DND-41 (cell line): Measurements from ENCODE around the gene HILPDA.

Experiments used
- ATAC-seq: fragments of 200-7000 bp; cut with Tn5 transposase; 3 replicates; pipeline ENCODE4 v1.9.1; 2021; ENCODE audit warnings: low read depth; ENCODE audit not compliant: insufficient read depth
- DNase-seq: peaks from one replicate; pipeline ENCODE4 v3.0.0-alpha.2; 2020
- H2AFZ ChIP-seq: 2 replicates; pipeline ENCODE4 v1.6.0; 2012; ENCODE audit warnings: low read depth, low read length
- H3K27ac ChIP-seq: 2 replicates; pipeline ENCODE4 v1.5.1; 2012; ENCODE audit warnings: low read length, inconsistent platforms
- H3K27me3 ChIP-seq: fragments of 200-600 bp; sonication (generic); 2 replicates; pipeline ENCODE4 v1.6.0; 2012; ENCODE audit warnings: low read length, mild to moderate bottlenecking, inconsistent platforms; ENCODE audit not compliant: insufficient read depth, poor library complexity
- H3K36me3 ChIP-seq: 2 replicates; pipeline ENCODE4 v1.5.1; 2012; ENCODE audit warnings: low read length, inconsistent platforms; ENCODE audit not compliant: insufficient read depth
- H3K4me1 ChIP-seq: 2 replicates; pipeline ENCODE4 v1.5.1; 2012; ENCODE audit warnings: mild to moderate bottlenecking, low read length; ENCODE audit not compliant: insufficient read depth
- H3K4me2 ChIP-seq: 2 replicates; pipeline ENCODE4 v1.6.0; 2012; ENCODE audit warnings: mild to moderate bottlenecking, moderate library complexity, low read length, inconsistent platforms; ENCODE audit not compliant: insufficient read depth
- H3K4me3 ChIP-seq, 2 experiments: fragments of 200-600 bp in 1 of 2; shearing (Covaris generic) in 1 of 2; 2 replicates each; pipeline ENCODE4 v1.5.1; 2012 to 2016; ENCODE audit warnings: inconsistent platforms in 2 of 2, low read length in 2 of 2, mild to moderate bottlenecking in 2 of 2, low read depth in 1 of 2, moderate library complexity in 1 of 2
- H3K79me2 ChIP-seq: 2 replicates; pipeline ENCODE4 v1.6.0; 2012; ENCODE audit warnings: low read length, inconsistent platforms; ENCODE audit not compliant: insufficient read depth
- H3K9ac ChIP-seq: 2 replicates; pipeline ENCODE4 v1.6.0; 2012; ENCODE audit warnings: low read depth, mild to moderate bottlenecking, inconsistent platforms, low read length, moderate library complexity
- H3K9me3 ChIP-seq: 2 replicates; pipeline ENCODE4 v1.5.1; 2012; ENCODE audit warnings: low read length, moderate library complexity, mild to moderate bottlenecking, inconsistent platforms; ENCODE audit not compliant: insufficient read depth, severe bottlenecking
- H4K20me1 ChIP-seq: 2 replicates; pipeline ENCODE4 v1.6.0; 2012; ENCODE audit warnings: low read length; ENCODE audit not compliant: insufficient read depth
- CTCF ChIP-seq: IDR thresholded peaks from 2 replicates; pipeline ENCODE4 v1.5.1; 2012; ENCODE audit warnings: borderline replicate concordance, low read length, moderate library complexity, mild to moderate bottlenecking; ENCODE audit not compliant: poor library complexity, severe bottlenecking; ENCODE audit errors: extremely low read depth
- EZH2 ChIP-seq: IDR thresholded peaks from 3 replicates; pipeline ENCODE4 v1.6.1; 2012; ENCODE audit warnings: borderline replicate concordance, low read depth, mild to moderate bottlenecking, moderate library complexity, low read length, inconsistent platforms; ENCODE audit not compliant: severe bottlenecking

HILPDA gene

GRCh38 chr7:128407751-128408708, 47.6 kb upstream of the HILPDA start:
- H3K9ac ChIP-seq = no peak overlapping the region
- H3K36me3 ChIP-seq = no peaks in the 10 kb centered on the region; the same call in 1 of the 2 replicates
- no peaks in the 10 kb centered on the region for H3K9me3 ChIP-seq
- ATAC-seq (no peak), DNase-seq (no peak)
- H3K4me1 ChIP-seq = peaks cover 41% of the 10 kb centered on the region
- H4K20me1 ChIP-seq = peaks cover 48% of the 10 kb centered on the region
- peaks cover 41% of the 10 kb centered on the region for H3K27me3 ChIP-seq
- no peak for TF ChIP-seq CTCF
- no peak overlapping the region for H3K27ac ChIP-seq
- H3K4me2 ChIP-seq = 0 out of 2 replicates have a peak overlapping the region, but pooled peaks have one; percentile 71
- H3K4me3 ChIP-seq = no peak overlapping the region
- no peak overlapping the region for H2AFZ ChIP-seq
- no peaks in the 10 kb centered on the region for H3K79me2 ChIP-seq

GRCh38 chr7:128408709-128409595, 46.7 kb upstream of the HILPDA start:
- H3K27me3 ChIP-seq = peaks cover 46% of the 10 kb centered on the region
- ATAC-seq = no peak
- peak; percentile 52 for TF ChIP-seq EZH2
- TF ChIP-seq CTCF = no peak

GRCh38 chr7:128409596-128410450, 45.9 kb upstream of the HILPDA start, which contains the start of gene IMPDH1:
Gene IMPDH1, minus strand, starts transcription at chr7:128409982. Its CDS starts 81 bp downstream, at chr7:128409901.
- peak within 1 kb of the TSS; percentile 43 for H3K9ac ChIP-seq
- H2AFZ ChIP-seq = peak within 1 kb of the TSS; percentile 58
- no peak for TF ChIP-seq CTCF
- peak; percentile 52 for TF ChIP-seq EZH2
- peaks cover 31% of the 10 kb centered on the region for H3K4me1 ChIP-seq
- H3K36me3 ChIP-seq = no peaks in the 10 kb centered on the region
- peaks cover 34% of the 10 kb centered on the region for H4K20me1 ChIP-seq
- H3K79me2 ChIP-seq = no peaks in the 10 kb centered on the region
- peak; percentile 75 for DNase-seq
- ATAC-seq = peak; percentile 81
- peaks cover 45% of the 10 kb centered on the region for H3K27me3 ChIP-seq
- peak within 1 kb of the TSS; percentile 18 to 58; a peak in 3 of 4 replicates for H3K4me3 ChIP-seq
- no peak within 1 kb of the TSS for H3K27ac ChIP-seq
- H3K4me2 ChIP-seq = peak within 1 kb of the TSS; percentile 71
- H3K9me3 ChIP-seq = no peaks in the 10 kb centered on the region

More at GRCh38 chr7:128408709-128409595, 46.7 kb upstream of the HILPDA start:
- peak overlapping the region; percentile 43 for H3K9ac ChIP-seq
- no peaks in the 10 kb centered on the region for H3K79me2 ChIP-seq
- H3K4me3 ChIP-seq = peak overlapping the region; percentile 18 to 58; a peak in 3 of 4 replicates
- H3K36me3 ChIP-seq = no peaks in the 10 kb centered on the region
- H4K20me1 ChIP-seq = peaks cover 42% of the 10 kb centered on the region
- peak overlapping the region; percentile 58 for H2AFZ ChIP-seq
- H3K4me1 ChIP-seq = peaks cover 40% of the 10 kb centered on the region
- H3K9me3 ChIP-seq = no peaks in the 10 kb centered on the region
- DNase-seq = no peak
- peak overlapping the region; percentile 71 for H3K4me2 ChIP-seq
- no peak overlapping the region for H3K27ac ChIP-seq
